PC-9 (cell line): Measurements from ENCODE around the gene SLC27A6. TPM values are rescaled to one million over a fixed set of nuclear protein-coding genes. Genes with fewer than 3 reads are reported as not detected.
A peak's percentile ranks its signal among the peaks of the same experiment; 100 is the strongest.

Experiments used
- BruUV-seq: library from RNA; stranded (reverse); fragments of 400-500 nt; replicated peaks from 2 replicates; lab custom pipeline; 2021; lab: Mats Ljungman, UMichigan
- CTCF ChIA-PET: fragments of 300-600 bp; sonication (Branson Sonifier 250); formaldehyde crosslinking; loops from one replicate; lab custom pipeline; 2022; ENCODE audit warnings: antibody characterized with exemption; lab: Charles Lee
- POLR2A ChIA-PET: fragments of 300-600 bp; sonication (Branson Sonifier 250); formaldehyde crosslinking; loops from one replicate; lab custom pipeline; 2022; ENCODE audit warnings: antibody characterized with exemption; ENCODE audit not compliant: unreplicated experiment; lab: Charles Lee
- DNase-seq, 2 experiments: peaks; one replicate each; pipeline versions ENCODE4 v3.0.0 to v3.0.0-alpha.2; 2015 to 2022; ENCODE audit warnings: mixed read lengths in 1 of 2
- H2AFZ ChIP-seq: fragments of 200-600 bp; sonication (generic); 2 replicates; pipeline ENCODE4 v1.8.1; 2017; ENCODE audit warnings: antibody characterized with exemption
- H3F3A ChIP-seq: fragments of 200-600 bp; sonication (generic); 2 replicates; pipeline ENCODE4 v1.8.1; 2017; ENCODE audit warnings: antibody characterized with exemption, mild to moderate bottlenecking, low read depth; ENCODE audit not compliant: insufficient read depth
- H3K27ac ChIP-seq: fragments of 200-600 bp; sonication (generic); 2 replicates; pipeline ENCODE4 v1.6.1; 2016; ENCODE audit warnings: mixed run types
- H3K27me3 ChIP-seq: fragments of 200-600 bp; sonication (generic); 2 replicates; pipeline ENCODE4 v1.6.1; 2016; ENCODE audit warnings: low read depth, mixed run types; ENCODE audit not compliant: insufficient read depth
- H3K36me3 ChIP-seq: fragments of 200-600 bp; sonication (generic); 2 replicates; pipeline ENCODE4 v1.6.1; 2016; ENCODE audit warnings: low read depth, mixed run types
- H3K4me1 ChIP-seq: fragments of 200-600 bp; sonication (generic); replicated peaks from 2 replicates; pipeline ENCODE4 v1.6.1; 2016; ENCODE audit warnings: mixed run types; ENCODE audit not compliant: insufficient read depth
- H3K4me2 ChIP-seq: fragments of 200-600 bp; sonication (generic); 2 replicates; pipeline ENCODE4 v1.6.1; 2017; ENCODE audit warnings: mixed run types
- H3K4me3 ChIP-seq: fragments of 200-600 bp; sonication (generic); 2 replicates; pipeline ENCODE4 v1.6.1; 2016; ENCODE audit warnings: mixed run types
- H3K79me2 ChIP-seq: fragments of 200-600 bp; sonication (generic); 2 replicates; pipeline ENCODE4 v1.6.1; 2017; ENCODE audit warnings: low read depth, mixed run types
- H3K9me2 ChIP-seq: fragments of 200-600 bp; sonication (generic); 2 replicates; pipeline ENCODE4 v1.8.1; 2017; ENCODE audit warnings: mild to moderate bottlenecking; ENCODE audit not compliant: insufficient read depth
- H3K9me3 ChIP-seq: fragments of 200-600 bp; sonication (generic); 2 replicates; pipeline ENCODE4 v1.8.1; 2016; ENCODE audit warnings: low read depth; ENCODE audit not compliant: insufficient read depth
- H4K20me1 ChIP-seq: fragments of 200-600 bp; sonication (generic); 2 replicates; pipeline ENCODE4 v1.8.1; 2017; ENCODE audit not compliant: insufficient read depth
- EZH2 ChIP-seq: fragments of 200-600 bp; sonication (generic); IDR thresholded peaks from 2 replicates; pipeline ENCODE4 v1.8.0; 2017; ENCODE audit warnings: antibody characterized with exemption, low read depth
- intact Hi-C: fragments of 100-400 bp; cut with micrococcal nuclease; formaldehyde crosslinking; loops from one replicate; pipeline ENCODE4 v1.10.0; 2022; ENCODE audit not compliant: unreplicated experiment
- total RNA-seq: library from RNA; stranded (reverse); gene quantifications from 2 replicates; pipeline ENCODE4 v1.2.3, GENCODE V29; 2021
- TF ChIP-seq, protein P1 (sequence below): fragments of 200-600 bp; sonication (generic); conservative IDR thresholded peaks from 2 replicates; pipeline ENCODE4 v1.6.1; 2017; ENCODE audit warnings: mixed run types, antibody characterized with exemption, mild to moderate bottlenecking, moderate library complexity

The SLC27A6 gene
- total RNA-seq, 1 experiment from 2014 or later: not detected

- no peak overlapping the region for H3K4me2 ChIP-seq
- no peak overlapping the region for H3K4me3 ChIP-seq
- ChIA-PET CTCF (no interaction called here), POLR2A (no interaction called here)
- H3K79me2 ChIP-seq: no peaks in the 10 kb centered on the region
- H3K27ac ChIP-seq: no peak overlapping the region
- BruUV-seq: no TSS peak
- H3K36me3 ChIP-seq: no peaks in the 10 kb centered on the region
- TF ChIP-seq, protein P1, sequence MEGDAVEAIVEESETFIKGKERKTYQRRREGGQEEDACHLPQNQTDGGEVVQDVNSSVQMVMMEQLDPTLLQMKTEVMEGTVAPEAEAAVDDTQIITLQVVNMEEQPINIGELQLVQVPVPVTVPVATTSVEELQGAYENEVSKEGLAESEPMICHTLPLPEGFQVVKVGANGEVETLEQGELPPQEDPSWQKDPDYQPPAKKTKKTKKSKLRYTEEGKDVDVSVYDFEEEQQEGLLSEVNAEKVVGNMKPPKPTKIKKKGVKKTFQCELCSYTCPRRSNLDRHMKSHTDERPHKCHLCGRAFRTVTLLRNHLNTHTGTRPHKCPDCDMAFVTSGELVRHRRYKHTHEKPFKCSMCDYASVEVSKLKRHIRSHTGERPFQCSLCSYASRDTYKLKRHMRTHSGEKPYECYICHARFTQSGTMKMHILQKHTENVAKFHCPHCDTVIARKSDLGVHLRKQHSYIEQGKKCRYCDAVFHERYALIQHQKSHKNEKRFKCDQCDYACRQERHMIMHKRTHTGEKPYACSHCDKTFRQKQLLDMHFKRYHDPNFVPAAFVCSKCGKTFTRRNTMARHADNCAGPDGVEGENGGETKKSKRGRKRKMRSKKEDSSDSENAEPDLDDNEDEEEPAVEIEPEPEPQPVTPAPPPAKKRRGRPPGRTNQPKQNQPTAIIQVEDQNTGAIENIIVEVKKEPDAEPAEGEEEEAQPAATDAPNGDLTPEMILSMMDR: no peak
- TF ChIP-seq EZH2: no peak
- H2AFZ ChIP-seq: no peak overlapping the region
- intact Hi-C loops: no loop called here
- H3K9me2 ChIP-seq: no peaks in the 10 kb centered on the region
- H3K27me3 ChIP-seq: no peaks in the 10 kb centered on the region
- no peak for DNase-seq
- H4K20me1 ChIP-seq: no peaks in the 10 kb centered on the region
- H3K4me1 ChIP-seq: no peaks in the 10 kb centered on the region
- H3F3A ChIP-seq: no peaks in the 10 kb centered on the region
- H3K9me3 ChIP-seq: no peaks in the 10 kb centered on the region
These were observed 56.5 kb downstream of the SLC27A6 start for GRCh38 chr5:129021744-129022143.

DNA sequence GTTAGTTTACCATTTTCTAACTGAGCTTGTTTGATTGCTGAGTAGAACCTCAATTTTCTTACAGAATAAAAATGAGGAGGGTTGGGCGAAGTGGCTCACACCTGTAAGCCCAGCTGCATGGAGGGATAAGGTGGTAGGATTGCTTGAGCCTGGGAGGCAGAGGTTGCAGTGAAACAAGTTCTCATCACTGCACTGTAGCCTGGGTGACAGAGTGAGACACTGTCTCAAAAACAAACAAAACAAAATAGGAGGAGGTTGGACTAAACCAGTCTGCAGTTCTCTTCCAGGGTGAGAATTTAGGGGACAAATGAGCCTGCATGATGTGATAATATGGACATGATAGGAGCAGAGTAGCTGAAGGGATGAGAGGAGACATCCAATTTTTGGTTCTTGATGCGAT lies 57.3 kb downstream of the SLC27A6 start:
- no peaks in the 10 kb centered on the region for H4K20me1 ChIP-seq
- BruUV-seq: no TSS peak
- no peaks in the 10 kb centered on the region for H3K4me1 ChIP-seq
- no peak overlapping the region for H3K4me2 ChIP-seq
- H3K27ac ChIP-seq: no peak overlapping the region
- ChIA-PET POLR2A (interaction anchor here (0.6 kb wide), 1 partner anchor 294 kb away, joined by 3 read pairs; no protein-coding TSS in a partner anchor), CTCF (no interaction called here)
- H3K79me2 ChIP-seq: no peaks in the 10 kb centered on the region
- H3F3A ChIP-seq: no peaks in the 10 kb centered on the region
- H2AFZ ChIP-seq: 0 out of 2 replicates have a peak overlapping the region, but pooled peaks have one; percentile 16
- H3K4me3 ChIP-seq: no peak overlapping the region
- no peak for TF ChIP-seq EZH2
- H3K27me3 ChIP-seq: no peaks in the 10 kb centered on the region
- H3K36me3 ChIP-seq: no peaks in the 10 kb centered on the region
- H3K9me2 ChIP-seq: no peaks in the 10 kb centered on the region
- no peaks in the 10 kb centered on the region for H3K9me3 ChIP-seq
- no peak for DNase-seq
- intact Hi-C loops: no loop called here

DNA sequence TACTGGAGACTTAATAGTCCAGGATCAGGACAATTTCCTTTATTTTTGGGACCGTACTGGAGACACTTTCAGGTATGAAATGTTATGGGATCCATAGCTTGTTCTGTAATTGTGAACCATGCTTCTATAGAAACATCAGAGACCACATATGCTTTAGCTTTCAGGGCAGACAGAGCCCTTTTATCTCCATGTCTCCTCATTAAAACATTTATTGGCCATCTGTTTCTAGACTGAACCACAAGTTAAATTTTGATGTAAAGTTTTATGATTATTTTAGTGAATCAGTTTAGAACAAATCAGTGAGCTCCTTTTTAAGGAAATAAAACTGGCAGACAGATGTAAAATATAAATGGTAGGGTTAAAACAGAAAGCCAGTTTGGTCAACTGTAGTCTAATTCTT lies 62.0 kb downstream of the SLC27A6 start:
- H4K20me1 ChIP-seq: no peaks in the 10 kb centered on the region
- H3K79me2 ChIP-seq: no peaks in the 10 kb centered on the region
- TF ChIP-seq, protein P1: no peak
- TF ChIP-seq EZH2: no peak
- no peak overlapping the region for H2AFZ ChIP-seq
- H3K27ac ChIP-seq: no peak overlapping the region
- H3K9me2 ChIP-seq: no peaks in the 10 kb centered on the region
- no peaks in the 10 kb centered on the region for H3K36me3 ChIP-seq
- ChIA-PET POLR2A (no interaction called here), CTCF (no interaction called here)
- no peaks in the 10 kb centered on the region for H3K9me3 ChIP-seq
- H3K4me3 ChIP-seq: no peak overlapping the region
- intact Hi-C loops: no loop called here
- H3K27me3 ChIP-seq: no peaks in the 10 kb centered on the region
- no peak for DNase-seq
- H3F3A ChIP-seq: no peaks in the 10 kb centered on the region
- no peaks in the 10 kb centered on the region for H3K4me1 ChIP-seq
- no peak overlapping the region for H3K4me2 ChIP-seq
- no TSS peak for BruUV-seq
